Activated T-cell treated with anti-CD3 and anti-CD28 coated beads, Interleukin-2, amount 50 U/mL, for 72 hours (primary cell): Measurements from ENCODE around the gene ACTN1. TPM values are rescaled to one million over a fixed set of nuclear protein-coding genes. Genes with fewer than 3 reads are reported as not detected.

Experiments used
- ATAC-seq, 2 donors: fragments of 150-1000 bp; cut with Tn5 transposase; replicated peaks in 1 of 2; 2 replicates each; pipeline ENCODE4 v1.10.0; 2021; ENCODE audit warnings: moderate library complexity in 2 of 2, mild to moderate bottlenecking in 1 of 2
- DNase-seq, 2 donors: peaks; one replicate each; pipeline ENCODE4 v3.0.0; 2021 to 2022; ENCODE audit warnings: mixed read lengths in 1 of 2
- H3K27ac Mint-ChIP-seq: one replicate; pipeline ENCODE4 v1.8.0; 2022; ENCODE audit warnings: mild to moderate bottlenecking, moderate library complexity, mixed read lengths
- H3K27me3 Mint-ChIP-seq: one replicate; pipeline ENCODE4 v1.8.0; 2022; ENCODE audit warnings: low read depth, mixed read lengths
- H3K36me3 Mint-ChIP-seq, 2 donors: one replicate each; pipeline ENCODE4 v1.8.0; 2022; ENCODE audit warnings: mixed read lengths in 2 of 2, mild to moderate bottlenecking in 1 of 2; ENCODE audit not compliant: insufficient read depth in 2 of 2
- H3K4me1 Mint-ChIP-seq: one replicate; pipeline ENCODE4 v1.8.0; 2022; ENCODE audit warnings: low read depth, mixed read lengths
- H3K4me3 Mint-ChIP-seq, 2 donors: one replicate each; pipeline ENCODE4 v1.8.0; 2022; ENCODE audit warnings: mild to moderate bottlenecking in 2 of 2, mixed read lengths in 2 of 2, moderate library complexity in 2 of 2
- H3K9me3 Mint-ChIP-seq, 2 donors: one replicate each; pipeline ENCODE4 v1.8.0; 2022; ENCODE audit warnings: mixed read lengths in 2 of 2
- total RNA-seq, 2 donors: library from RNA; stranded (reverse); gene quantifications; one replicate each; pipeline ENCODE4 v1.2.3, GENCODE V29; 2022

Gene ACTN1
- total RNA-seq, 2 donors from 2014 or later = 42.6 to 50.7 TPM

DNA sequence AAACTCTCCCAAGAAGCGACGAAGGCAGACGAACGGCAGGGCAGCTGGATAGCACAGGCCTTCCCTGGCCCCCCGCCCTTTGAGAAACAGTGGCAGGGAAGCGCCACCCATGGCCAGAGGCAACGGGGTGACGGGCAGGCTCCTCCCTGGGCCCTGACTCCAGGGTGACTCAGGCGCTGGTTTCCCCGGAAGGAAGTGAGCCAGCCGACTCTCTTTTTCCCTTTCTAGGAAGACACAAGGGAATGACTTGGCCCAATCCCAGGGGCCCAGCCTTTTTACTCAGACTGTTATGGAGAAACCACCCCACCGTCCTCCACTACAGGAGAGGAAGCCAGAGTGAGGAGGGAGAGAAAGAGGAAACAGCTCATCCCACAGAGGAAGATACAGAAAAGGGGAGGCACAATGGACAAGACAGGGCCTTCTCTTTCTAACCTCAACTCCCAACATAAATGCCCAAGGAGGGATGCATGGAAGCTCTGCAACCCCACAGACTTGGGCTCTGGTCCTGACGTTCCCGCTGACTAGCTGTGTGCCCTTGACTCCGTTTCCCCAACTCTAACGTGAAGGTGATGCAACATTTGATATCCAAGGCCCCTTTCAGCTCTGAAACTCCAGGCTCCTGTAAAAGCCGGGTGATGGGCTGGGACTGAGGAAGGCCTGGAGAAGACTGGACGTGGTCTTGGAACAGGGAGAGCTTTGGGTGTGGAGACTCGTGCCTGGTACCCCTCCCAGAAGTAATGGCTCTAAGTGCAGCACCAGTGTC, 27.9 kb downstream of the ACTN1 start:
- H3K27me3 Mint-ChIP-seq = no peaks in the 10 kb centered on the region
- DNase-seq (peak in 1 of 2 donors; percentile 13), ATAC-seq (no peak)
- H3K36me3 Mint-ChIP-seq = no peaks in the 10 kb centered on the region
- peak overlapping the region in 1 of 2 donors; percentile 29 for H3K4me3 Mint-ChIP-seq
- H3K27ac Mint-ChIP-seq = peak overlapping the region; percentile 64
- H3K9me3 Mint-ChIP-seq = no peaks in the 10 kb centered on the region
- H3K4me1 Mint-ChIP-seq = peaks cover 90% of the 10 kb centered on the region

- no peak overlapping the region for H3K27ac Mint-ChIP-seq
- DNase-seq (no peak), ATAC-seq (no peak)
- no peaks in the 10 kb centered on the region for H3K36me3 Mint-ChIP-seq
- H3K9me3 Mint-ChIP-seq = no peaks in the 10 kb centered on the region
- H3K4me1 Mint-ChIP-seq = peaks cover 90% of the 10 kb centered on the region
- no peaks in the 10 kb centered on the region for H3K27me3 Mint-ChIP-seq
- H3K4me3 Mint-ChIP-seq = no peak overlapping the region
Observed at GRCh38 chr14:68950111-68950510, 29.0 kb downstream of the ACTN1 start.

DNA sequence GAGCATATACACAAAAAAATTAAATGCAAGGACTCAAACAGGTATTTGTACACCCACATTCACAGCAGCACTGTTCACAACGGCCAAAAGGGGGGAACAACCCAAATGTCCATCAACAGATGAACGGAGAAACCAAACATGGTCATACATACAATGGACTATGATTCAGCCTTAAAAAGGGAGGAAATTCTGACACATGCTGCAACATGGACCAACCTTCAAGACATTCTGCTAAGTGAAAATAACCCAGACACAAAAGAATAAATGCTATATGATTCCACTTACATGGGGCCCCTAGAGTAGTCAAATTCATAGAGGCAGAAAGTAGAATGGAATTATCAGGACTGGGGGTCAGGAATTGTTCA, 29.5 kb downstream of the ACTN1 start:
- Mint-ChIP-seq H3K36me3 (no peaks in the 10 kb centered on the region), H3K27me3 (no peaks in the 10 kb centered on the region), H3K27ac (peak overlapping the region; percentile 77), H3K9me3 (no peaks in the 10 kb centered on the region), H3K4me1 (peaks cover 90% of the 10 kb centered on the region), H3K4me3 (peak overlapping the region; percentile 17 to 21)
- ATAC-seq = no peak
- DNase-seq = no peak

GRCh38 chr14:68948686-68949600, 30.2 kb downstream of the ACTN1 start:
- no peaks in the 10 kb centered on the region for H3K9me3 Mint-ChIP-seq
- peak in 1 of 2 donors; percentile 19 for ATAC-seq
- H3K4me3 Mint-ChIP-seq = peak overlapping the region; percentile 49 to 57
- H3K27me3 Mint-ChIP-seq = no peaks in the 10 kb centered on the region
- H3K27ac Mint-ChIP-seq = peak overlapping the region; percentile 69
- H3K4me1 Mint-ChIP-seq = peaks cover 93% of the 10 kb centered on the region
- H3K36me3 Mint-ChIP-seq = no peaks in the 10 kb centered on the region
- no peak for DNase-seq

GRCh38 chr14:68947802-68948201, 31.3 kb downstream of the ACTN1 start:
- no peaks in the 10 kb centered on the region for H3K36me3 Mint-ChIP-seq
- H3K4me3 Mint-ChIP-seq = no peak overlapping the region
- no peaks in the 10 kb centered on the region for H3K27me3 Mint-ChIP-seq
- H3K4me1 Mint-ChIP-seq = peaks cover 85% of the 10 kb centered on the region
- no peak overlapping the region for H3K27ac Mint-ChIP-seq
- no peak for ATAC-seq
- H3K9me3 Mint-ChIP-seq = no peaks in the 10 kb centered on the region
- no peak for DNase-seq

GRCh38 chr14:68946489-68946822, 32.6 kb downstream of the ACTN1 start:
- no peaks in the 10 kb centered on the region for H3K36me3 Mint-ChIP-seq
- H3K9me3 Mint-ChIP-seq = no peaks in the 10 kb centered on the region
- H3K27me3 Mint-ChIP-seq = no peaks in the 10 kb centered on the region
- no peak overlapping the region for H3K27ac Mint-ChIP-seq
- peak overlapping the region in 1 of 2 donors; percentile 52 for H3K4me3 Mint-ChIP-seq
- no peak for DNase-seq
- peaks cover 84% of the 10 kb centered on the region for H3K4me1 Mint-ChIP-seq
- no peak for ATAC-seq

DNA sequence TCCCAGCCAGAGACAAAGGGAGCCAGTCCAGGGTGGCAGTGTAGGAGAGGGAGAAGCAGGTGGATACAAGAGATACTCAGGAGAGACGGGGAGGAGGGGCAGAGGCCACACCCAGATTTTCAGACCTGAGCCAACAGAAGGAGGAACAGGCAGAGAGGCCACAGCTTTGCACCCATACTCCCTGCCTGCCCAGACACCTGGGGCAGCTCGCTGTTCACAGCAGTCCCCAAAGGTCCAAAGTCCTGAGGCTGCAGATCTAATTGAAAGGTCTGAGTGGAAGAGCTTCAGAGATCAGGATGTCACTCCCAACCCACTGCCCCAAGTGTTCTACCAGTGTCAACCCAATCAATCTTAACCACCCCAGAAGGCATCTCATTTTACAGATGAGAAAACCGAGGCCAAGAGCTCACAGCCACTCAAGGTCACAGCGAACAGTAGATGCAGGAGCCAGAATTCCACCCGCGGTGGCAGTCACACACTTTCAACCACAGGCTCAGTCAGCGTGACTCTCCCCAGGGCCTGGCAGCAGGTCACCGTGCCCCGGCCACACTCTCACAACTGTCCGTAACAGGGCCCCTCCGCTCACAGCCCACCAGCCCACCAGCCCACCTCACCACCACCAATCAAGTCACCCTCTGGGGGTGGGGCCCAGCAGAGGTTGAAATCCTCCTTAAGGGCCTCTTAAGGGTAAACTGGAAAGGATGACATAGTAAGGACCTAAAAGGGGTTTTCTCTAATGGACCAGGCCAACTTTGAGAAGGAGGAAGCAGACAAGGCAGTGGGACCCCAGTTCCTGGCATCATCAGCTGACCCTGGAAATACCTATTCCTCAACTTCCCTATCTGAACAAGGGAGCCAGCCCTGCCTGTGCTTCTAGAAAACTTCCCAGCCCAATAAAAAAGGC, 33.3 kb downstream of the ACTN1 start:
- peak; percentile 59 to 78 for ATAC-seq
- Mint-ChIP-seq H3K36me3 (no peaks in the 10 kb centered on the region), H3K4me3 (peak overlapping the region in 1 of 2 donors; percentile 52), H3K9me3 (no peaks in the 10 kb centered on the region), H3K27ac (peak overlapping the region; percentile 72), H3K27me3 (no peaks in the 10 kb centered on the region), H3K4me1 (peaks cover 80% of the 10 kb centered on the region)
- peak; percentile 25 to 35 for DNase-seq

- H3K27me3 Mint-ChIP-seq = no peaks in the 10 kb centered on the region
- H3K36me3 Mint-ChIP-seq = no peaks in the 10 kb centered on the region
- ATAC-seq (no peak), DNase-seq (no peak)
- H3K9me3 Mint-ChIP-seq = no peaks in the 10 kb centered on the region
- peak overlapping the region; percentile 43 for H3K4me3 Mint-ChIP-seq
- H3K27ac Mint-ChIP-seq = peak overlapping the region; percentile 72
- H3K4me1 Mint-ChIP-seq = peaks cover 78% of the 10 kb centered on the region
Observed at GRCh38 chr14:68945190-68945584, 33.9 kb downstream of the ACTN1 start.

DNA sequence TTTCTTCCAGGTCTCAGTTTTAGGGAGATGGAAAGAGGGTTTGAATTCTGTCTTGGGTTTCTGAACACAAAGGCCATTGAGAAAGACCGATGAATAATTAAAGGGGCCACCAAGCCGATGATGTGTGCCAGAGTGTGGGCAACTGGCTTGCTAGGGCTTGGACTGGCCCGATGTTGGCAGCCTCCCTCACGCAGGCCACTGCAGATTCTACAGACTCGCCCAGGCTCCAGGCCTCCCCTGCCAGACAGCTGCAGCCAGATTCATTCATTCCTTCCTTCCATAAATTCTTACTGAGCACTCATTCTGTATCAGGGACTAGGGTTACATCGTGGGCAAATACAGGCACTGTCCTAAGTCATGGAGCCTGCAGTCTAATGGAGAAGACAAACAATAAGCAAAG, 34.9 kb downstream of the ACTN1 start:
- H3K27ac Mint-ChIP-seq = no peak overlapping the region
- H3K36me3 Mint-ChIP-seq = no peaks in the 10 kb centered on the region
- H3K27me3 Mint-ChIP-seq = no peaks in the 10 kb centered on the region
- ATAC-seq (no peak), DNase-seq (no peak)
- peaks cover 75% of the 10 kb centered on the region for H3K4me1 Mint-ChIP-seq
- no peaks in the 10 kb centered on the region for H3K9me3 Mint-ChIP-seq
- H3K4me3 Mint-ChIP-seq = no peak overlapping the region

DNA sequence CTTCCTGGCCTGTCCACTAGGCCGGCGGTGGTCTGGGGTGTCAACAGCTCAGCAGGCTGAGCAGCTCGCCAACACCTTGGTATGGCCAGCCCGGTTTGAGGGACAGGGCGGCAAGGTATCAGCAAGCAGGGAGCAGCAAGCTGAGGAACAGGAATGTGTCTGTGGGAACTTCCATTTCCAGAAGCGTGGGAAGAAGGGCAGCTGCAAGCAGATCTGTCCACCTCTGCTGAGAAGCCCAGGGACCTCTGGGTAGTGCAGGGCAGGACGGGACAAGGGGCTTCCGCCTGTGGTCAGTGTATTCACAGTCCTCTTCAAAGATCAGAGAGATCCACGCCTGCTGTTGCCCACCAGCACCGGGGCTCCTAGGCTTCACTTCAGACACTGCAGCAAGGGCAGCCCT, 36.0 kb downstream of the ACTN1 start:
- Mint-ChIP-seq H3K27ac (no peak overlapping the region), H3K27me3 (no peaks in the 10 kb centered on the region), H3K4me3 (no peak overlapping the region), H3K4me1 (peaks cover 76% of the 10 kb centered on the region), H3K36me3 (no peaks in the 10 kb centered on the region), H3K9me3 (no peaks in the 10 kb centered on the region)
- ATAC-seq = no peak
- DNase-seq = no peak

GRCh38 chr14:68942296-68943035, 36.6 kb downstream of the ACTN1 start:
- no peak overlapping the region for H3K27ac Mint-ChIP-seq
- H3K4me1 Mint-ChIP-seq = peaks cover 76% of the 10 kb centered on the region
- H3K27me3 Mint-ChIP-seq = no peaks in the 10 kb centered on the region

DNA sequence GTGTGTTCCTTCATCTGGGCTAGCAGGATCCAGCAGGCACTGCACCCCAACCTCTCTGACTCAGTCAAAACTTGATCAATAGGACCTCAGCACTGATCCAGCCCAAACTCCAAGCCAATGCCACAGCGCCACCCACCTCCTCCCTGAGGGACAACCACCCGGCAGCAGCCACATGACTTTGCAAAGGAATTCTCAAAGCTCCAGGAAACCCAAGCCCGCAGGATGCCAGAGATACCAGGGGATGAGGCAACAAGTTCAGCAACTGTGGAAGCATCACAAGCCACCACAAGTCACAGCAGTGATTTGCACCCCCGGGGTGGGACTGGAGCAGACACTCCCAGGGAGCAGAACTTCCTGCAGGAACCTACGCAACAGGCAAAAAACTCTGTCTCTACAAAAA, 37.3 kb downstream of the ACTN1 start:
- no peak for ATAC-seq

More at GRCh38 chr14:68942296-68943035, 36.6 kb downstream of the ACTN1 start:
- no peak for ATAC-seq
- no peaks in the 10 kb centered on the region for H3K9me3 Mint-ChIP-seq
- no peaks in the 10 kb centered on the region for H3K36me3 Mint-ChIP-seq
- no peak for DNase-seq
- no peak overlapping the region for H3K4me3 Mint-ChIP-seq

More for the DNA sequence above, 37.3 kb downstream of the ACTN1 start:
- Mint-ChIP-seq H3K4me3 (no peak overlapping the region), H3K4me1 (peaks cover 75% of the 10 kb centered on the region), H3K27me3 (no peaks in the 10 kb centered on the region), H3K9me3 (no peaks in the 10 kb centered on the region), H3K36me3 (no peaks in the 10 kb centered on the region), H3K27ac (no peak overlapping the region)
- DNase-seq = no peak
